Transverse colon (tissue), 4 donors: ENCODE data around the gene DPYSL5. TPM values are rescaled to one million over a fixed set of nuclear protein-coding genes. Genes with fewer than 3 reads are reported as not detected.

ENCODE experiments used
- DNase-seq: peaks from one replicate; pipeline ENCODE4 v3.0.0-alpha.2; 2019
- H3K27ac ChIP-seq, 4 donors: fragments of 200-600 bp; sonication (generic); 2 replicates each; pipeline ENCODE4 v1.5.1; 2016 to 2018; ENCODE audit warnings: inconsistent platforms in 4 of 4
- H3K27me3 ChIP-seq: fragments of 200-600 bp; sonication (generic); 2 replicates; pipeline ENCODE4 v1.5.1; 2017; ENCODE audit warnings: inconsistent platforms
- H3K36me3 ChIP-seq, 4 donors: fragments of 200-600 bp; sonication (generic); 2 replicates each; pipeline ENCODE4 v1.5.1; 2017 to 2019; ENCODE audit warnings: inconsistent platforms in 4 of 4
- H3K4me1 ChIP-seq, 4 donors: fragments of 200-600 bp; sonication (generic); 2 replicates each; pipeline ENCODE4 v1.5.1; 2017 to 2020; ENCODE audit warnings: inconsistent platforms in 4 of 4
- H3K4me3 ChIP-seq, 4 donors: fragments of 200-600 bp; sonication (generic); 1 replicate in 1 of 4; 2 replicates in 3 of 4; pipeline versions ENCODE4 v1.5.1 to v1.6.1; 2017 to 2019; ENCODE audit warnings: inconsistent platforms in 4 of 4
- H3K9me3 ChIP-seq, 2 donors: fragments of 200-600 bp; sonication (generic); 2 replicates each; pipeline ENCODE4 v1.5.1; 2017 to 2019; ENCODE audit warnings: inconsistent platforms in 2 of 2
- EP300 ChIP-seq: sonication (generic); formaldehyde crosslinking; IDR thresholded peaks from one replicate; pipeline ENCODE4 v1.6.1; 2017; ENCODE audit warnings: antibody characterized with exemption, low read depth
- POLR2A ChIP-seq: fragments of 450-650 bp; IDR thresholded peaks from one replicate; pipeline ENCODE4 v1.6.1; 2016; ENCODE audit warnings: antibody characterized with exemption, mild to moderate bottlenecking, moderate library complexity
- POLR2AphosphoS5 ChIP-seq, 3 donors: sonication (generic); formaldehyde crosslinking; IDR thresholded peaks; one replicate each; pipeline ENCODE4 v1.6.1; 2016; ENCODE audit warnings: antibody characterized with exemption in 3 of 3
- WGBS, 2 donors: methylation state at CpG; one replicate each; pipeline ENCODE4 v1.1.5; 2018; ENCODE audit warnings: low coverage in 1 of 2; 5-methylcytosine and 5-hydroxymethylcytosine counted together
- in situ Hi-C, 4 donors: fragments of 200-750 bp; cut with MboI; loops; one replicate each; pipeline versions ENCODE4 v1.15.0 to v1.15.1; 2017; ENCODE audit warnings: low sequenced_read_pairs in 3 of 4, low pct_ligation_motif_present in 1 of 4, low pct_unique_long_range_greater_than_20kb in 1 of 4
- intact Hi-C: fragments of 100-400 bp; cut with DNase I; formaldehyde crosslinking; loops from one replicate; pipeline ENCODE4 v1.15.1; 2023; ENCODE audit warnings: low total_unique reads
- total RNA-seq, 4 donors: library from RNA; depleted of rRNA; stranded (reverse); fragments of >200 nt; gene quantifications; one replicate each; pipeline ENCODE4 v1.1.0, GENCODE V29; 2016
- TF ChIP-seq, protein P1 (sequence below), 5 experiments: fragments of 200-600 bp in 3 of 5; fragments of 450-650 bp in 2 of 5; sonication (generic) in 3 of 5; IDR thresholded peaks; 1 replicate in 2 of 5; 2 replicates in 3 of 5; pipeline ENCODE4 v1.5.1; 2016 to 2017; ENCODE audit warnings: antibody characterized with exemption in 5 of 5, inconsistent platforms in 3 of 5, mild to moderate bottlenecking in 2 of 5, moderate library complexity in 1 of 5

DPYSL5 gene
- total RNA-seq, 4 donors from 2014 or later: 0.32 TPM; not detected in 3

DNA sequence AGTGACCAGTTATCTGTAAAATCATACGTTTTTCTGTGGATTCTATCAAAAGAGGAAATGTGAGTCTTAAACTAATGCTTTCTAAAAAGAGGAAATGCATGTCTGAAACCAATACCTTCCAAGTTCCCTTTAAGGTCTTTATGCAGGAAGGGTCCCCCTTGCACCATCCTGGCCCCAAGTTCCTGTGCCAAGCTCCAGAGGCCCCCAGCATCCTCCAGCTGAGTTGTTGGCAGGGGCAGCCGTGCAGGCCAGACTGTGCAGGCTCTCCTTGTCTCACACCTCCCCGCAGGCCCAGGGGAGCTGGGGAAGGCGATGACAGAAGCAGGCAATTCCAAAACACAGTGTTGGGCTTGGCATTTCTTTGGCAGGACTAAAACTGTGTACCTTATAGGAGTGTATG lies 39.2 kb downstream of the DPYSL5 start:
- Histone ChIP-seq H3K27ac (no peak overlapping the region), H3K9me3 (no peaks in the 10 kb centered on the region), H3K27me3 (no peaks in the 10 kb centered on the region), H3K36me3 (no peaks in the 10 kb centered on the region), H3K4me1 (no peaks in the 10 kb centered on the region), H3K4me3 (no peak overlapping the region)
- intact Hi-C loops: no loop called here
- TF ChIP-seq POLR2AphosphoS5 (IDR thresholded peaks at IDR 0.05): no peak
- TF ChIP-seq, protein P1, sequence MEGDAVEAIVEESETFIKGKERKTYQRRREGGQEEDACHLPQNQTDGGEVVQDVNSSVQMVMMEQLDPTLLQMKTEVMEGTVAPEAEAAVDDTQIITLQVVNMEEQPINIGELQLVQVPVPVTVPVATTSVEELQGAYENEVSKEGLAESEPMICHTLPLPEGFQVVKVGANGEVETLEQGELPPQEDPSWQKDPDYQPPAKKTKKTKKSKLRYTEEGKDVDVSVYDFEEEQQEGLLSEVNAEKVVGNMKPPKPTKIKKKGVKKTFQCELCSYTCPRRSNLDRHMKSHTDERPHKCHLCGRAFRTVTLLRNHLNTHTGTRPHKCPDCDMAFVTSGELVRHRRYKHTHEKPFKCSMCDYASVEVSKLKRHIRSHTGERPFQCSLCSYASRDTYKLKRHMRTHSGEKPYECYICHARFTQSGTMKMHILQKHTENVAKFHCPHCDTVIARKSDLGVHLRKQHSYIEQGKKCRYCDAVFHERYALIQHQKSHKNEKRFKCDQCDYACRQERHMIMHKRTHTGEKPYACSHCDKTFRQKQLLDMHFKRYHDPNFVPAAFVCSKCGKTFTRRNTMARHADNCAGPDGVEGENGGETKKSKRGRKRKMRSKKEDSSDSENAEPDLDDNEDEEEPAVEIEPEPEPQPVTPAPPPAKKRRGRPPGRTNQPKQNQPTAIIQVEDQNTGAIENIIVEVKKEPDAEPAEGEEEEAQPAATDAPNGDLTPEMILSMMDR (IDR thresholded peaks at IDR 0.05): no peak
- TF ChIP-seq POLR2A: no peak
- no peak for TF ChIP-seq EP300
- in situ Hi-C loops: no loop called here
- 60 to 63% methylated on average over 1 to 4 of the region's 4 CpGs for WGBS, 2 donors
- DNase-seq: no peak

DNA sequence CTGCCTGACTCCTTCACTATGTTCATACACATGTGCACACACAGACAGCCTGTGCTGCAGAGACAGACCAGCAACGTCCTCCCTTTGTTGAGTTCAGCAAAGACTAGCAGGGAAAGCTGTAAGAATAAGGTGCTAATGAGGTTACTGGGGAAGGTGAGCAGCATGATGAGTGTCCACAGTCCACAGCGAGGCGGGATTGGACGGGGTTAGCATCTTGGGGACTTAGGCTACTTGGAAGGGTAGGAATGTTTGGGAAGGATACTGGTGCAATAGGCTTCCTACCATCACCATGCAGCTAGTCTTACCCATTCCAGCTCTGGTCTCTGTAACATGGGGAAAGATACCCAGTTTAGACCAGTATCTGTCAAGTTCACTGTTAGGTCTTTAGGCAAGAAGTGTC lies 41.9 kb downstream of the DPYSL5 start:
- intact Hi-C loops: no loop called here
- no peaks in the 10 kb centered on the region for H3K36me3 ChIP-seq
- TF ChIP-seq, protein P1 (IDR thresholded peaks at IDR 0.05): no peak
- no peak for TF ChIP-seq POLR2AphosphoS5 (IDR thresholded peaks at IDR 0.05)
- TF ChIP-seq EP300: no peak
- TF ChIP-seq POLR2A: no peak
- no peaks in the 10 kb centered on the region for H3K4me1 ChIP-seq
- H3K4me3 ChIP-seq: no peak overlapping the region
- H3K27ac ChIP-seq: no peak overlapping the region
- 83 to 91% methylated on average over 4 of the region's 4 CpGs for WGBS, 2 donors
- no peaks in the 10 kb centered on the region for H3K9me3 ChIP-seq
- DNase-seq: no peak
- in situ Hi-C loops: no loop called here
- H3K27me3 ChIP-seq: no peaks in the 10 kb centered on the region

DNA sequence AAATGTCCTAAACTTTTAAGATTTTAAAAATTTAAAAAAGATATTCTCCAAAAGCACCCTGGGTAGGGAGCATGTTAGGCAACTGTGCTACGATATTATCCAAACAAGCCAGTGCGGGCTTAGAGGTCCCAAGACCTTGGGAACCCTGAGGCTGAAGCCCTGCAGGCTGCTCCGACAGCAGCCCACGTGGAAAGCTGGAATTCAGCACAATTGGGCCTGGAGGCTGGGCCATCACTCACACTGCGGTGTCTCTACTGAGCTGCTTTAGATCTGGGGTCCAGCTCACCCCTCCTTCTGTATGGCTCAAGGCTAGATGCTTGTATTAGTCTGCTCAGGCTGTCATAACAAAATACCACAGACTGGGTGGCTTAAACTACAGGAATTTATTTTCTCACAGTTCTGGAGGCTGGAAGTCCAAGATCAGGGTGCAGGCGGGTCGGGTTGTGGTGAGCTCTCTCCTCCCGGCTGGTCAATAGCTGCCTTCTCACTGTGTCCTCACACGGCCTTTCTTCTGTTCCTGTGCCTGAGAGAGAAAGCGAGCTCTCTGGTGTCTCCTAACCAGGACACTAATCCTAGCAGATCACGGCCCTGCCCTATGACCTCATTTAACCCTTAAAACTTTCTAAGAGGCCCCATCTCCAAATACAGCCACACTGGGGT lies 42.5 kb downstream of the DPYSL5 start:
- Histone ChIP-seq H3K9me3 (peaks cover 0 to 5% of the 10 kb centered on the region in 2 donors), H3K36me3 (no peaks in the 10 kb centered on the region), H3K27me3 (no peaks in the 10 kb centered on the region), H3K4me3 (no peak overlapping the region), H3K4me1 (no peaks in the 10 kb centered on the region), H3K27ac (no peak overlapping the region)
- TF ChIP-seq EP300 (no peak), POLR2A (no peak), POLR2AphosphoS5 (IDR thresholded peaks at IDR 0.05) (no peak)
- TF ChIP-seq, protein P1 (IDR thresholded peaks at IDR 0.05): no peak
- intact Hi-C loops (no loop called here), in situ Hi-C loops (no loop called here)
- no peak for DNase-seq
- 82% methylated on average over 11 of the region's 11 CpGs; no CpG with 5 or more reads in 1 of the 2 donors for WGBS, 2 donors

DNA sequence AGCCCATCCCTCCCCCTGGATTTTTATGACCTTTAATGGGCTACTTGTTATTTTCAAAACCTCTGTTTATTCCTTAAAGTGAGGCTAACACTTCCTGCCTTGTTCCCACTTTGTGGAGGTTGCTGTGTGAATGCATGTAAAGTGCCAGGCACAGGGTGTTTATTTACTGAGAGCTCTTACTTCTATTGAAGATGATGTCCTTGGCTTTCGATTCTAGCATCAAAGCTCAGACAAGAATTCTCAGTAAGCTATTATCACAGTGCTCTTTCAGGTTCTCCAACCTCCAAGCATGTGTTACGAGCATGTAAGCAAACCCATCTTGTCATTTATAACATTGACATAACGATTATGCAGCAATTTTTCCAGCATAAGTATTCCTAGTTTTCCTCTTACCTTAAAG lies 44.2 kb downstream of the DPYSL5 start:
- DNase-seq: no peak
- TF ChIP-seq EP300 (no peak), POLR2A (no peak), POLR2AphosphoS5 (IDR thresholded peaks at IDR 0.05) (no peak)
- TF ChIP-seq, protein P1 (IDR thresholded peaks at IDR 0.05): no peak
- in situ Hi-C loops: no loop called here

More for the DNA sequence above, 44.2 kb downstream of the DPYSL5 start:
- H3K9me3 ChIP-seq: peaks cover 0 to 5% of the 10 kb centered on the region in 2 donors
- 43 to 48% methylated on average over 1 to 3 of the region's 3 CpGs for WGBS, 2 donors
- H3K27ac ChIP-seq: no peak overlapping the region
- H3K36me3 ChIP-seq: no peaks in the 10 kb centered on the region
- no peaks in the 10 kb centered on the region for H3K4me1 ChIP-seq
- no peaks in the 10 kb centered on the region for H3K27me3 ChIP-seq
- intact Hi-C loops: no loop called here
- no peak overlapping the region for H3K4me3 ChIP-seq
